ENCODE data around the gene TBC1D16. TPM values are rescaled to one million over a fixed set of nuclear protein-coding genes. Genes with fewer than 3 reads are reported as not detected.
"Not testable (repeated sequence)": the region's sequence is repeated elsewhere in the genome, so short reads cannot be mapped to it uniquely, and the experiment has no call there.

Gene TBC1D16
- total RNA-seq, 1 donor from 2014 or later, result 23.7 TPM

GRCh38 chr17:79994602-79995001 lies 41.1 kb downstream of the TBC1D16 start:
- no peak for TF ChIP-seq CTCF (IDR thresholded peaks at IDR 0.05; ENCODE audit: insufficient read depth, low read length, severe bottlenecking)
- no peak overlapping the region for H3K4me3 ChIP-seq (ENCODE audit: low read depth, low read length)
- no peak for FAIRE-seq
- no peaks in the 10 kb centered on the region for H3K36me3 ChIP-seq (ENCODE audit: control insufficient read depth, insufficient read depth, low read length)
- H3K27me3 ChIP-seq (ENCODE audit: control insufficient read depth, insufficient read depth, low read length), result no peaks in the 10 kb centered on the region
- no peak for DNase-seq (ENCODE audit: low read depth)

DNA sequence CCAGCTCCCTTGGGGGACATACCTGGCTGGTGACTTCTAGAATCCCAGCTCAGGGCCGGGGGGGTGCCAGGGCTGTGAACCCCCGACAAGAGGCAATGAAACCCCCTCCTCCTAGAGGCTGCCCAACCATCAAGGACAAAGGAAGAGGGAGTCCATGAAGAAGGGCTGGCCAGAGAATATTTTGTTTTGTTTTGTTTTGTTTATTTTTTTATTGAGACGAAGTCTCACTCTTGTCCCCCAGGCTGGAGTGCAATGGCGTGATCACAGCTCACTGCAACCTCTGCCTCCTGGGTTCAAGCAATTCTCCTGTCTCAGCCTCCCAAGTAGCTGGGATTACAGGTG lies 41.5 kb downstream of the TBC1D16 start:
- DNase-seq (ENCODE audit: low read depth); H3K4me3 ChIP-seq (ENCODE audit: low read depth, low read length); H3K27me3 ChIP-seq (ENCODE audit: control insufficient read depth, insufficient read depth, low read length); H3K36me3 ChIP-seq (ENCODE audit: control insufficient read depth, insufficient read depth, low read length); FAIRE-seq: not testable (repeated sequence)

- TF ChIP-seq CTCF (IDR thresholded peaks at IDR 0.05; ENCODE audit: insufficient read depth, low read length, severe bottlenecking), result no peak
- H3K4me3 ChIP-seq (ENCODE audit: low read depth, low read length), result no peak overlapping the region
- no peak for FAIRE-seq
- peak; percentile 83 for DNase-seq (ENCODE audit: low read depth)
- no peaks in the 10 kb centered on the region for H3K27me3 ChIP-seq (ENCODE audit: control insufficient read depth, insufficient read depth, low read length)
- H3K36me3 ChIP-seq (ENCODE audit: control insufficient read depth, insufficient read depth, low read length), result no peaks in the 10 kb centered on the region
Measured at GRCh38 chr17:79993390-79994227, 42.1 kb downstream of the TBC1D16 start.

DNA sequence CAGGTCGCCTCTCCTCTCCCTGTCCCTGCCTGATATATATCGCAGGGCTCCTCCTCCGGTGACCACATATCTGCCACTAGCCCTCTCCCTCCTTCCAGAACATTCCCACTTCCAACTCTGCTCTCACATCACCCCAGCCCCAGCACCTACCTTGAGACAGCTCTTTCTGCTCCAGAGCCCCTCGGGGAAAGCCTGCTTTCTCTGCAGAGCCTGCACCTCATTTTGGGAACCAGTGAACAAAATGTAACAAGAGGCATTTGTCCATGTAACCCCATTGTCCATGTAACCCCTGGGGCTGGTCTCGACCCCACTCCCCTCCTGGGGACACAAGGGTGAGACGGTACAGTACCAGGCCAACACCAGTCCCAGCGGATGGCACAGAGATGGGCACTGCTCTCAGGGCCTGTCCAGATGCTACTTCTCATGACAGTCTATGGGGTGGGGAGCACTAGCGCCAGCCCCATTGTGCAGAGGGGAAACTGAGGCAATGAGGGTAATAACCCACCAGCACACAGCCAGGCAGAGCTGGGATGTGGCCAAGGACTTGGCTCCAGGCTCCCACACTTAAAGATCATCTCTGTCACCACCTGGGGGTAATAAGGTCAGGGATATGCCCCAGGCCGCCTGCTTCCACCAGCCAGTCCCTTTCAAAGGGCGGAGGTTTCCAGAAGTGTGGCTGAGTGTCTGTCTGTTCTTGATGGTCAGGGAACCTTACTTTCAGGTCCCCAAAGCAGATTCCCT lies 42.9 kb downstream of the TBC1D16 start:
- no peak for DNase-seq (ENCODE audit: low read depth)
- Histone ChIP-seq H3K4me3 (ENCODE audit: low read depth, low read length) (peak overlapping the region; percentile 31), H3K27me3 (ENCODE audit: control insufficient read depth, insufficient read depth, low read length) (no peaks in the 10 kb centered on the region), H3K36me3 (ENCODE audit: control insufficient read depth, insufficient read depth, low read length) (no peaks in the 10 kb centered on the region)
- FAIRE-seq, result no peak
- TF ChIP-seq CTCF (IDR thresholded peaks at IDR 0.05; ENCODE audit: insufficient read depth, low read length, severe bottlenecking), result no peak

- Histone ChIP-seq H3K4me3 (ENCODE audit: low read depth, low read length) (peak overlapping the region; percentile 31), H3K36me3 (ENCODE audit: control insufficient read depth, insufficient read depth, low read length) (no peaks in the 10 kb centered on the region), H3K27me3 (ENCODE audit: control insufficient read depth, insufficient read depth, low read length) (no peaks in the 10 kb centered on the region)
- no peak for FAIRE-seq
- TF ChIP-seq CTCF (IDR thresholded peaks at IDR 0.05; ENCODE audit: insufficient read depth, low read length, severe bottlenecking), result no peak
- DNase-seq (ENCODE audit: low read depth), result no peak
Measured at GRCh38 chr17:79991924-79992648, 43.6 kb downstream of the TBC1D16 start.

Data from bronchial epithelial cell (primary cell).